Measurements from ENCODE around the gene MAT2B.

The MAT2B gene

DNA sequence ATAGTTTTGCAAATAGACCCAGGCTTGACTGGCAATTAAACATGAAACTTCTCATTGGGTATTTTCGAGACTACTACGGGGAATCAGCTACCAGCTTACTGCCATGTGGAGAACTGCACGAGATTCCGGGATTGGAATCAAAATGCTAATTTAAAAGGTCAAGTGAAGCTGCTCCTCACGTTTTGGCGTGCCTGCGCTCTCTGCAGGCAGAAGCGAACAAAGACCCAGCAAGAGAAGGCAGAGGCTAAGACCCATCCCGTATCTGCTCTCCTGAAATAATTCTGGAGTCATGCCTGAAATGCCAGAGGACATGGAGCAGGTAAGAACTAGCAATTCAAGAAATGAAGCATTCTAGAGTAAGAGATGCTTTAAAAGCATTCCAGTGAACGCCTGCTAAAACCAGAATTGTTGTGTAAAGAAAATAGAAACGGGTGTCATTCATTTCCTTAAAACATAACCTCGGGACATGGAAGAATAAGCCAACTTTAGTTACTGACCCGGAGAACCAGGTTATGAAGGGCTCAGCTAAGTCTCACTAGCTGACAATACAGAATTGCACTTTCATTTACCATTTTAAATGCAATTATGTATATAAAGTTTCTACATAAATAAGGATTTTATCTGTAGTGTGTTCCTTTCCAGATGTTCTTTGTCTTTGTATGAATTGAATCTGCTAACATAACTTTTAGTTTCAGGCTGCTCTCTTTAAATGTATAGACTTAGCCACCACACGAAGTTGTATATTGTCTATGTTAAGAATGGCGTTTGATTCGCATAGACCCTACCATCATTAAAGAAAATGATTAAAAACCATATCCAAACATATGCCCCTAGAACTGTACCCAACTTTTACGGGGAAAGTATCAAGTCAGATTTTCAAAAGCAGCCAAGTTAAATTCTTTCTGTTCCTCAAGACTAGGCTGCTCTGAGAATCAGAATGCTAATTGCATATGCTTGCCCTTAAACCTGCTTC, 2.0 kb upstream of the MAT2B start:
- H3K4me3 ChIP-seq (ENCODE audit: low read length), result peak overlapping the region; percentile 82
- DNase-seq (ENCODE audit: low read depth), result peak; percentile 82
- peak; percentile 64 for TF ChIP-seq CTCF (conservative IDR thresholded peaks at IDR 0.05; ENCODE audit: low read length)

GRCh38 chr5:163504079-163504931, 1.1 kb upstream of the MAT2B start:
- TF ChIP-seq CTCF (conservative IDR thresholded peaks at IDR 0.05; ENCODE audit: low read length), result no peak
- peak overlapping the region; percentile 82 for H3K4me3 ChIP-seq (ENCODE audit: low read length)
- peak; percentile 68 for DNase-seq (ENCODE audit: low read depth)

DNA sequence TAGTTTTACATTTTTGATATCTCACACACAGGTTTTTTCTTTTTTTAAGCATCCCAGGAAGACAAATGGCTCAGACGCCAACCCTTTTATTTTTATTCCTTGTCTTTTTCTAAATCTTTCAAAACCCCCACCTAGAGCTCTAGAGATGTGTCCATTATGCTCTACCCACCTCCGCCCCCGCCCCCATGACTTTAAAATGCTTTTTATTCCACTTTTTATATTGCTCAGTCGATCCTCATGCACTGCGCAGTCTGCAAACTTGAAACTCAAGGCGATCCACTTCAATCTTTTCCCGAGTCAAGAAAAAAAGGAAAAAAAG, 411 bp upstream of the MAT2B start:
- DNase-seq (ENCODE audit: low read depth), result no peak
- no peak for TF ChIP-seq CTCF (conservative IDR thresholded peaks at IDR 0.05; ENCODE audit: low read length)

GRCh38 chr5:163506095-163506457, 657 bp downstream of the MAT2B start:
- DNase-seq (ENCODE audit: low read depth), result no peak
- no peak for TF ChIP-seq CTCF (conservative IDR thresholded peaks at IDR 0.05; ENCODE audit: low read length)
- peak overlapping the region; percentile 82 for H3K4me3 ChIP-seq (ENCODE audit: low read length)

More for the DNA sequence above, 411 bp upstream of the MAT2B start:
- peak overlapping the region; percentile 82 for H3K4me3 ChIP-seq (ENCODE audit: low read length)

- no peak for TF ChIP-seq CTCF (conservative IDR thresholded peaks at IDR 0.05; ENCODE audit: low read length)
- H3K4me3 ChIP-seq (ENCODE audit: low read length), result peak overlapping the region; percentile 82
- DNase-seq (ENCODE audit: low read depth), result peak; percentile 50
Observed at GRCh38 chr5:163506726-163507125, 1.3 kb downstream of the MAT2B start.

- peak overlapping the region; percentile 43 for H3K4me3 ChIP-seq (ENCODE audit: low read length)
- no peak for DNase-seq (ENCODE audit: low read depth)
- no peak for TF ChIP-seq CTCF (conservative IDR thresholded peaks at IDR 0.05; ENCODE audit: low read length)
Observed at GRCh38 chr5:163508753-163509152, 3.3 kb downstream of the MAT2B start.

Measured in AG10803 (cell line).